PC-9 (cell line): ENCODE results near the gene TPX2.

Experiments
- EZH2 ChIP-seq: fragments of 200-600 bp; sonication (generic); IDR thresholded peaks from 2 replicates; pipeline ENCODE4 v1.8.0; 2017; ENCODE audit warnings: antibody characterized with exemption, low read depth
- TF ChIP-seq, protein P1 (sequence below): fragments of 200-600 bp; sonication (generic); conservative IDR thresholded peaks from 2 replicates; pipeline ENCODE4 v1.6.1; 2017; ENCODE audit warnings: mixed run types, antibody characterized with exemption, mild to moderate bottlenecking, moderate library complexity

- TF ChIP-seq, protein P1, sequence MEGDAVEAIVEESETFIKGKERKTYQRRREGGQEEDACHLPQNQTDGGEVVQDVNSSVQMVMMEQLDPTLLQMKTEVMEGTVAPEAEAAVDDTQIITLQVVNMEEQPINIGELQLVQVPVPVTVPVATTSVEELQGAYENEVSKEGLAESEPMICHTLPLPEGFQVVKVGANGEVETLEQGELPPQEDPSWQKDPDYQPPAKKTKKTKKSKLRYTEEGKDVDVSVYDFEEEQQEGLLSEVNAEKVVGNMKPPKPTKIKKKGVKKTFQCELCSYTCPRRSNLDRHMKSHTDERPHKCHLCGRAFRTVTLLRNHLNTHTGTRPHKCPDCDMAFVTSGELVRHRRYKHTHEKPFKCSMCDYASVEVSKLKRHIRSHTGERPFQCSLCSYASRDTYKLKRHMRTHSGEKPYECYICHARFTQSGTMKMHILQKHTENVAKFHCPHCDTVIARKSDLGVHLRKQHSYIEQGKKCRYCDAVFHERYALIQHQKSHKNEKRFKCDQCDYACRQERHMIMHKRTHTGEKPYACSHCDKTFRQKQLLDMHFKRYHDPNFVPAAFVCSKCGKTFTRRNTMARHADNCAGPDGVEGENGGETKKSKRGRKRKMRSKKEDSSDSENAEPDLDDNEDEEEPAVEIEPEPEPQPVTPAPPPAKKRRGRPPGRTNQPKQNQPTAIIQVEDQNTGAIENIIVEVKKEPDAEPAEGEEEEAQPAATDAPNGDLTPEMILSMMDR = no peak
- no peak for TF ChIP-seq EZH2
Measured at GRCh38 chr20:31831771-31832306, 92.7 kb downstream of the TPX2 start.
